ENCODE results near the gene PLAAT5. TPM values are rescaled to one million over a fixed set of nuclear protein-coding genes. Genes with fewer than 3 reads are reported as not detected.

PLAAT5 gene
- total RNA-seq, 2 donors from 2014 or later: 14.0 to 18.1 TPM

- no peaks in the 10 kb centered on the region for H3K27me3 Mint-ChIP-seq (ENCODE audit: insufficient read depth)
- DNase-seq: no peak
- no peak overlapping the region for H3K4me3 ChIP-seq (ENCODE audit: low read length)
- peaks cover 28% of the 10 kb centered on the region for H3K9me3 Mint-ChIP-seq
- no peak overlapping the region for H3K27ac Mint-ChIP-seq
- no peak overlapping the region for H3K4me3 Mint-ChIP-seq
- peaks cover 37% of the 10 kb centered on the region for H3K36me3 Mint-ChIP-seq (ENCODE audit: low read depth)
- TF ChIP-seq CTCF (conservative IDR thresholded peaks at IDR 0.05): no peak
- H3K4me1 Mint-ChIP-seq: no peaks in the 10 kb centered on the region
- peaks cover 20% of the 10 kb centered on the region for H3K9me3 ChIP-seq (ENCODE audit: control insufficient read depth, low read length)
- H3K27me3 ChIP-seq (ENCODE audit: control insufficient read depth, insufficient read depth, low read length, poor library complexity, severe bottlenecking): no peaks in the 10 kb centered on the region
- no peak overlapping the region for H3K9ac ChIP-seq (ENCODE audit: extremely low read depth, low read length, poor library complexity, severe bottlenecking)
- no peak overlapping the region for H3K27ac ChIP-seq (ENCODE audit: low read depth, low read length)
- H3K4me1 ChIP-seq (ENCODE audit: control insufficient read depth, insufficient read depth, low read length): no peaks in the 10 kb centered on the region
- WGBS, 2 experiments (ENCODE audit: insufficient coverage in 1 of 2, insufficient read length in 1 of 2): 96 to 98% methylated on average over 4 to 6 of the region's 6 CpGs
- H3K36me3 ChIP-seq (ENCODE audit: control insufficient read depth, insufficient read depth, low read length): no peaks in the 10 kb centered on the region
Measured at GRCh38 chr11:63516109-63516508, 25.1 kb upstream of the PLAAT5 start.

GRCh38 chr11:63512816-63513215 lies 21.8 kb upstream of the PLAAT5 start:
- Mint-ChIP-seq H3K4me1 (peaks cover 8% of the 10 kb centered on the region), H3K27me3 (ENCODE audit: insufficient read depth) (no peaks in the 10 kb centered on the region), H3K4me3 (no peak overlapping the region), H3K36me3 (ENCODE audit: low read depth) (peaks cover 17% of the 10 kb centered on the region), H3K27ac (no peak overlapping the region), H3K9me3 (peaks cover 2% of the 10 kb centered on the region)
- Histone ChIP-seq H3K9me3 (ENCODE audit: control insufficient read depth, low read length) (no peaks in the 10 kb centered on the region), H3K27ac (ENCODE audit: low read depth, low read length) (no peak overlapping the region), H3K36me3 (ENCODE audit: control insufficient read depth, insufficient read depth, low read length) (no peaks in the 10 kb centered on the region), H3K9ac (ENCODE audit: extremely low read depth, low read length, poor library complexity, severe bottlenecking) (no peak overlapping the region), H3K4me3 (ENCODE audit: low read length) (no peak overlapping the region), H3K4me1 (ENCODE audit: control insufficient read depth, insufficient read depth, low read length) (no peaks in the 10 kb centered on the region), H3K27me3 (ENCODE audit: control insufficient read depth, insufficient read depth, low read length, poor library complexity, severe bottlenecking) (no peaks in the 10 kb centered on the region)
- no peak for TF ChIP-seq CTCF (conservative IDR thresholded peaks at IDR 0.05)
- no peak for DNase-seq
- 95 to 96% methylated on average over 5 to 7 of the region's 7 CpGs for WGBS, 2 experiments (ENCODE audit: insufficient coverage in 1 of 2, insufficient read length in 1 of 2)

GRCh38 chr11:63511048-63511748 lies 20.2 kb upstream of the PLAAT5 start:
- Histone ChIP-seq H3K27me3 (ENCODE audit: control insufficient read depth, insufficient read depth, low read length, poor library complexity, severe bottlenecking) (no peaks in the 10 kb centered on the region), H3K4me3 (ENCODE audit: low read length) (no peak overlapping the region), H3K4me1 (ENCODE audit: control insufficient read depth, insufficient read depth, low read length) (peaks cover 3% of the 10 kb centered on the region), H3K9ac (ENCODE audit: extremely low read depth, low read length, poor library complexity, severe bottlenecking) (no peak overlapping the region), H3K27ac (ENCODE audit: low read depth, low read length) (no peak overlapping the region), H3K9me3 (ENCODE audit: control insufficient read depth, low read length) (no peaks in the 10 kb centered on the region), H3K36me3 (ENCODE audit: control insufficient read depth, insufficient read depth, low read length) (no peaks in the 10 kb centered on the region)
- Mint-ChIP-seq H3K27ac (no peak overlapping the region), H3K4me1 (peaks cover 21% of the 10 kb centered on the region), H3K36me3 (ENCODE audit: low read depth) (peaks cover 11% of the 10 kb centered on the region), H3K9me3 (no peaks in the 10 kb centered on the region), H3K27me3 (ENCODE audit: insufficient read depth) (no peaks in the 10 kb centered on the region), H3K4me3 (no peak overlapping the region)
- TF ChIP-seq CTCF (conservative IDR thresholded peaks at IDR 0.05): peak; percentile 14
- WGBS, 2 experiments (ENCODE audit: insufficient coverage in 1 of 2, insufficient read length in 1 of 2): 88 to 89% methylated on average over 5 to 11 of the region's 11 CpGs
- DNase-seq: no peak
